K562 (cell line): ENCODE measurements around the gene CALM3. TPM values are rescaled to one million over a fixed set of nuclear protein-coding genes. Genes with fewer than 3 reads are reported as not detected.
A peak's percentile ranks its signal among the peaks of the same experiment; 100 is the strongest.
"Not testable (repeated sequence)": the region's sequence is repeated elsewhere in the genome, so short reads cannot be mapped to it uniquely, and the experiment has no call there.

Experiments used
- ATAC-seq: fragments of 200-7000 bp; cut with Tn5 transposase; 3 replicates; pipeline ENCODE4 v1.9.1; 2020; ENCODE audit warnings: moderate library complexity
- BruUV-seq: library from RNA; stranded (reverse); fragments of 400-500 nt; replicated peaks from 2 replicates; lab custom pipeline; 2021; lab: Mats Ljungman, UMichigan
- CTCF ChIA-PET: fragments of 300-600 bp; formaldehyde crosslinking; extraction: SDS; loops from one replicate; lab custom pipeline; 2021; ENCODE audit warnings: low intra/inter-chr PET ratio; lab: Yijun Ruan, JAX
- POLR2A ChIA-PET: fragments of 300-600, 350-650 bp; sonication (Branson Sonifier 250); formaldehyde crosslinking; extraction: SDS; loops from one replicate; lab custom pipeline; 2021; ENCODE audit warnings: antibody characterized with exemption, inconsistent platforms; lab: Yijun Ruan, JAX
- DNase-seq, 4 experiments: peaks; one replicate each; pipeline versions ENCODE4 v3.0.0 to v3.0.0-alpha.2; 2011 to 2018; ENCODE audit warnings: low spot score in 3 of 4, mixed read lengths in 3 of 4; ENCODE audit errors: extremely low read depth in 1 of 4
- FAIRE-seq: peaks from 2 replicates; lab custom pipeline; 2011; peaks lifted over from hg19 to GRCh38; lab: Jason Lieb, UNC
- H2AFZ ChIP-seq: 2 replicates; pipeline ENCODE4 v1.6.0; 2011; ENCODE audit warnings: low read depth, low read length, control low read depth, inconsistent platforms
- H3K27ac ChIP-seq: fragments of 200-600 bp; 3 replicates; pipeline ENCODE4 v1.8.0; 2011; ENCODE audit warnings: low read depth, mild to moderate bottlenecking, control low read depth, inconsistent platforms, low read length, moderate library complexity, mixed read lengths; ENCODE audit errors: extremely low read depth
- H3K27me3 ChIP-seq, 2 experiments: fragments of 300-600 bp in 1 of 2; 2 replicates in 1 of 2; 3 replicates in 1 of 2; pipeline versions ENCODE4 v1.6.0 to v1.8.0; 2011; ENCODE audit warnings: inconsistent platforms in 2 of 2, low read length in 2 of 2, mild to moderate bottlenecking in 1 of 2, mixed read lengths in 1 of 2, moderate library complexity in 1 of 2; ENCODE audit not compliant: control insufficient read depth in 2 of 2, insufficient read depth in 2 of 2
- H3K36me3 ChIP-seq: fragments of 300-600 bp; 3 replicates; pipeline ENCODE4 v1.8.0; 2011; ENCODE audit warnings: mild to moderate bottlenecking, low read length, inconsistent platforms; ENCODE audit not compliant: control insufficient read depth, insufficient read depth
- H3K4me1 ChIP-seq, 2 experiments: fragments of 200-600 bp in 1 of 2; replicated peaks in 1 of 2; 2 replicates in 1 of 2; 3 replicates in 1 of 2; pipeline versions ENCODE4 v1.5.1 to v1.8.0; 2011; ENCODE audit warnings: inconsistent platforms in 2 of 2, low read length in 2 of 2, mild to moderate bottlenecking in 1 of 2, mixed read lengths in 1 of 2, moderate library complexity in 1 of 2; ENCODE audit not compliant: control insufficient read depth in 2 of 2, insufficient read depth in 2 of 2
- H3K4me2 ChIP-seq: 2 replicates; pipeline ENCODE4 v1.6.1; 2011; ENCODE audit warnings: low read length, control low read depth, inconsistent platforms, mixed read lengths; ENCODE audit not compliant: insufficient read depth
- H3K4me3 ChIP-seq: fragments of 200-600 bp; sonication (generic), shearing (Covaris generic); 2 replicates; pipeline ENCODE4 v1.5.1; 2016; ENCODE audit warnings: control low read depth, inconsistent platforms
- H3K79me2 ChIP-seq: fragments of 200-600 bp; 3 replicates; pipeline ENCODE4 v1.8.0; 2011; ENCODE audit warnings: low read length, inconsistent platforms; ENCODE audit not compliant: control insufficient read depth, insufficient read depth
- H3K9ac ChIP-seq, 2 experiments: 2 replicates each; pipeline versions ENCODE4 v1.6.0 to v1.6.1; 2011; ENCODE audit warnings: low read depth in 2 of 2, low read length in 2 of 2, control low read depth in 1 of 2, inconsistent platforms in 1 of 2, mild to moderate bottlenecking in 1 of 2, mixed read lengths in 1 of 2; ENCODE audit not compliant: insufficient read depth in 1 of 2
- H3K9me1 ChIP-seq: one replicate; pipeline ENCODE4 v1.6.0; 2011; ENCODE audit warnings: inconsistent platforms, mild to moderate bottlenecking, low read length, moderate library complexity; ENCODE audit not compliant: control insufficient read depth, insufficient read depth
- H3K9me3 ChIP-seq: replicated peaks from 2 replicates; pipeline ENCODE4 v1.5.1; 2011; ENCODE audit warnings: low read depth, low read length, inconsistent platforms; ENCODE audit not compliant: control insufficient read depth, insufficient read depth
- H4K20me1 ChIP-seq: replicated peaks from 2 replicates; pipeline ENCODE4 v1.6.1; 2011; ENCODE audit warnings: low read length, inconsistent platforms, mixed read lengths; ENCODE audit not compliant: control insufficient read depth, insufficient read depth
- ARID1B ChIP-seq: fragments of 450-650 bp; IDR thresholded peaks from 2 replicates; pipeline ENCODE4 v1.6.1; 2016; ENCODE audit warnings: antibody characterized with exemption, mild to moderate bottlenecking, inconsistent platforms
- BCOR ChIP-seq: fragments of 450-650 bp; IDR thresholded peaks from 2 replicates; pipeline ENCODE4 v1.6.1; 2016
- CBFA2T3 ChIP-seq: fragments of 450-650 bp; IDR thresholded peaks from 2 replicates; pipeline ENCODE4 v1.6.1; 2017
- DPF2 ChIP-seq: fragments of 450-650 bp; IDR thresholded peaks from 2 replicates; pipeline ENCODE4 v1.6.1; 2016
- EP400 ChIP-seq: fragments of 450-650 bp; IDR thresholded peaks from 2 replicates; pipeline ENCODE4 v1.6.1; 2017; ENCODE audit warnings: antibody characterized with exemption, mild to moderate bottlenecking, moderate library complexity
- ETV5 ChIP-seq: sonication (generic); formaldehyde crosslinking; IDR thresholded peaks from 2 replicates; pipeline ENCODE4 v1.4.0; 2020; ENCODE audit warnings: low read depth, mild to moderate bottlenecking, missing genetic modification reagents
- FOXK2 ChIP-seq, 2 experiments: fragments of 450-650 bp; IDR thresholded peaks in 1 of 2; conservative IDR thresholded peaks in 1 of 2; 2 replicates each; pipeline ENCODE4 v1.6.1; 2016; ENCODE audit warnings: low read depth in 2 of 2, mild to moderate bottlenecking in 1 of 2
- KAT7 ChIP-seq: sonication (generic); formaldehyde crosslinking; IDR thresholded peaks from 2 replicates; pipeline ENCODE4 v1.8.0; 2022; ENCODE audit warnings: missing genetic modification reagents, mild to moderate bottlenecking, borderline replicate concordance
- KDM1A ChIP-seq, 2 experiments: fragments of 450-650 bp; IDR thresholded peaks; 2 replicates each; pipeline ENCODE4 v1.6.1; 2016; ENCODE audit warnings: mild to moderate bottlenecking in 2 of 2
- KLF6 ChIP-seq: fragments of 250-450 bp; sonication (Bioruptor Pico); IDR thresholded peaks from 2 replicates; pipeline ENCODE4 v1.4.0; 2020; ENCODE audit warnings: mild to moderate bottlenecking, moderate library complexity, borderline replicate concordance
- LCOR ChIP-seq: sonication (generic); formaldehyde crosslinking; IDR thresholded peaks from 2 replicates; pipeline ENCODE4 v1.8.0; 2022; ENCODE audit warnings: mild to moderate bottlenecking, missing genetic modification reagents
- NR2C1 ChIP-seq, 2 experiments: fragments of 450-650 bp; IDR thresholded peaks; 2 replicates each; pipeline ENCODE4 v1.6.1; 2017; ENCODE audit warnings: mild to moderate bottlenecking in 2 of 2, antibody characterized with exemption in 1 of 2, inconsistent platforms in 1 of 2, missing compliant biosample characterization in 1 of 2, missing genetic modification characterization in 1 of 2
- NR2C2 ChIP-seq, 2 experiments: fragments of 200-800 bp in 1 of 2; sonication (Bioruptor generic) in 1 of 2; sonication (generic) in 1 of 2; formaldehyde crosslinking in 1 of 2; IDR thresholded peaks; 2 replicates each; pipeline versions ENCODE4 v1.6.1 to v1.8.0; 2016 to 2022; ENCODE audit warnings: mild to moderate bottlenecking in 1 of 2, missing compliant biosample characterization in 1 of 2, missing genetic modification characterization in 1 of 2, missing genetic modification reagents in 1 of 2
- NR4A1 ChIP-seq, 2 experiments: fragments of 250-450 bp in 1 of 2; fragments of 450-650 bp in 1 of 2; sonication (Bioruptor Pico) in 1 of 2; IDR thresholded peaks; 2 replicates each; pipeline versions ENCODE4 v1.4.0 to v1.6.1; 2016 to 2020; ENCODE audit warnings: mild to moderate bottlenecking in 2 of 2, missing compliant biosample characterization in 1 of 2, missing genetic modification characterization in 1 of 2, moderate library complexity in 1 of 2
- RAD51 ChIP-seq: fragments of 450-650 bp; IDR thresholded peaks from 2 replicates; pipeline ENCODE4 v1.7.1; 2016; ENCODE audit warnings: low read depth, mild to moderate bottlenecking, borderline replicate concordance
- SMARCA4 ChIP-seq: fragments of 450-650 bp; IDR thresholded peaks from 2 replicates; pipeline ENCODE4 v1.6.1; 2016
- SPI1 ChIP-seq: IDR thresholded peaks from 2 replicates; pipeline ENCODE4 v1.6.1; 2011; ENCODE audit warnings: low read depth, low read length, control low read depth, borderline replicate concordance
- TCF3 ChIP-seq: sonication (generic); formaldehyde crosslinking; IDR thresholded peaks from 2 replicates; pipeline ENCODE4 v1.4.0; 2020; ENCODE audit warnings: mild to moderate bottlenecking, missing genetic modification reagents
- YY1 ChIP-seq, 3 experiments: IDR thresholded peaks; 2 replicates each; pipeline ENCODE4 v1.6.1; 2011; ENCODE audit warnings: low read length in 2 of 3, mild to moderate bottlenecking in 2 of 3, moderate library complexity in 2 of 3, borderline replicate concordance in 1 of 3, control low read depth in 1 of 3, low read depth in 1 of 3; ENCODE audit not compliant: insufficient read depth in 3 of 3, insufficient replicate concordance in 2 of 3, control insufficient read depth in 1 of 3, insufficient read length in 1 of 3; ENCODE audit errors: extremely low read depth in 1 of 3
- ZC3H8 ChIP-seq: fragments of 450-650 bp; IDR thresholded peaks from 2 replicates; pipeline ENCODE4 v1.6.1; 2017
- ZNF583 ChIP-seq: fragments of 250-450 bp; sonication (Bioruptor Pico); IDR thresholded peaks from 2 replicates; pipeline ENCODE4 v1.4.0; 2020
- WGBS: fragments of 100-300 bp; shearing (Covaris generic); methylation state at CpG from one replicate; pipeline ENCODE4 v1.1.6; 2016; ENCODE audit warnings: low coverage, mixed read lengths; ENCODE audit not compliant: insufficient coverage; ENCODE audit errors: missing lambda C conversion rate; 5-methylcytosine and 5-hydroxymethylcytosine counted together
- in situ Hi-C: fragments of 300-500 bp; cut with MboI; formaldehyde crosslinking; loops from 4 replicates; pipeline ENCODE4 v1.15.0; 2018; ENCODE audit warnings: inconsistent platforms, mixed read lengths
- intact Hi-C: fragments of 100-400 bp; cut with micrococcal nuclease; formaldehyde crosslinking; loops from 2 replicates; pipeline ENCODE4 v1.14.2; 2022
- polyA plus RNA-seq, 8 experiments: library from polyadenylated mRNA; depleted of rRNA in 4 of 8; stranded (reverse) in 5 of 8; unstranded in 3 of 8; fragments of >200 nt; fragmentation: Nextera tagmentation in 2 of 8; fragmentation: Illumina TruSeq in 1 of 8; extraction: Ambion mirVana in 2 of 8; extraction: Trizol in 1 of 8; gene quantifications; 2 replicates each; pipeline versions ENCODE4 v1.2.1 to v1.2.3, GENCODE V29; 2011 to 2014; ENCODE audit warnings: inconsistent platforms in 1 of 8, missing spikeins in 1 of 8
- total RNA-seq, 7 experiments: library from RNA; depleted of rRNA in 6 of 7; stranded (reverse); fragments of >200 nt in 6 of 7; fragmentation: Illumina TruSeq in 2 of 7; extraction: Trizol in 2 of 7; gene quantifications; 2 replicates each; pipeline versions ENCODE4 v1.2.1 to v1.2.3, GENCODE V29; 2011 to 2021; ENCODE audit warnings: low replicate concordance in 1 of 7
- TF ChIP-seq, protein P1 (sequence below): fragments of 450-650 bp; IDR thresholded peaks from 2 replicates; pipeline ENCODE4 v1.6.1; 2016; ENCODE audit warnings: antibody characterized with exemption

CALM3 gene
- total and polyA plus RNA-seq, 9 of the 15 experiments (the other 6 are each of a cell fraction or from before 2014, with no cell fraction given) = 34.6 to 350 (median 156) TPM

DNA sequence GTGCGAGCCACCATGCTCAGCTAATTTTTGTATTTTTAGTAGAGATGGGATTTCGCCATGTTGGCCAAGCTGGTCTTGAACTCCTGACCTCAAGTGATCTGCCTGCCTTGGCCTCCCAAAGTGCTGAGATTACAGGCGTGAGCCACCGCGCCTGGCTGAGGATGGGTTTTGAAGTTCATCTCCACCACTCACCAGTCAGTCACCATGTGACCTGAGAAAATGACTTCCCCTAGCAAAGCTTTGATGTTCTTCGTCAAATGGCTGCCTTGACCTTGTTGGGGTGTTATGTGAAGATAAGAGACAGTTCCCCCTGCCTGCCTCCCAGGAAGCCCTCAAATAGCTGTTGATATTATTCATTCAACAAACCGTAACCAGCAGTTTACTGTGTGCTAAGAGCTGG is 27.8 kb downstream of the CALM3 start:
- H3K9me1 ChIP-seq; H3K27me3 ChIP-seq; H4K20me1 ChIP-seq; H3K9me3 ChIP-seq; H3K4me3 ChIP-seq; intact Hi-C loops; BruUV-seq; in situ Hi-C loops; CTCF ChIA-PET; H3K79me2 ChIP-seq; H3K36me3 ChIP-seq; TF ChIP-seq NR2C2, NR4A1 (CRISPR knock-in tag; IDR thresholded peaks at IDR 0.05): not testable (repeated sequence)
- H3K4me1 ChIP-seq = peaks cover 52 to 73% of the 10 kb centered on the region in 2 experiments
- ATAC-seq (peak; percentile 39), FAIRE-seq (peak; percentile 94), DNase-seq (peak in 3 of 4 experiments; percentile 40 to 89 (median 77))
- H3K27ac ChIP-seq = peak overlapping the region; percentile 64
- H2AFZ ChIP-seq = peak overlapping the region; percentile 86
- H3K4me2 ChIP-seq = peak overlapping the region; percentile 43
- H3K9ac ChIP-seq = peak overlapping the region in 1 of 2 experiments; percentile 14; a peak in 1 of 4 replicates
- 31% methylated on average over 7 of the region's 7 CpGs for WGBS
- POLR2A ChIA-PET = interaction anchor here (0.6 kb wide), 3 partner anchors 27 to 85 kb away, joined by 3 read pairs; no protein-coding TSS in a partner anchor
- TF ChIP-seq CBFA2T3 (peak; percentile 83), NR2C2 (tag; IDR thresholded peaks at IDR 0.05) (0 out of 2 replicates have a peak, but pooled peaks have one; percentile 13), SPI1 (peak; percentile 68), DPF2 (peak; percentile 44; the same call in 1 of the 2 replicates), YY1 (IDR thresholded peaks at IDR 0.05; ENCODE audit: borderline replicate concordance in 1 of 3, control insufficient read depth in 1 of 3, extremely low read depth in 1 of 3, insufficient read depth in 3 of 3, insufficient read length in 1 of 3, insufficient replicate concordance in 2 of 3, low read depth in 1 of 3, low read length in 2 of 3) (peak; percentile 43 to 93 (median 56)), SMARCA4 (peak; percentile 62; the same call in 1 of the 2 replicates), RAD51 (peak; percentile 69; the same call in 1 of the 2 replicates), LCOR (CRISPR knock-in tag) (peak; percentile 90; the same call in 1 of the 2 replicates), NR2C1 (IDR thresholded peaks at IDR 0.05) (0 out of 2 replicates have a peak, but pooled peaks have one; percentile 30), NR2C1 (tag; IDR thresholded peaks at IDR 0.05) (peak; percentile 59), BCOR (peak; percentile 53; the same call in 1 of the 2 replicates), ZC3H8 (0 out of 2 replicates have a peak, but pooled peaks have one; percentile 4), KDM1A (IDR thresholded peaks at IDR 0.05) (peak; percentile 83 to 90), KAT7 (CRISPR knock-in tag) (peak; percentile 56; the same call in 1 of the 2 replicates), EP400 (peak; percentile 36; the same call in 1 of the 2 replicates), TCF3 (peak; percentile 81), KLF6 (CRISPR knock-in tag) (0 out of 2 replicates have a peak, but pooled peaks have one; percentile 18), ARID1B (peak; percentile 68), ETV5 (CRISPR knock-in tag) (0 out of 2 replicates have a peak, but pooled peaks have one; percentile 17), FOXK2 (conservative IDR thresholded peaks at IDR 0.05 in 1 of 2, IDR thresholded peaks at IDR 0.05 in 1 of 2; ENCODE audit: low read depth in 2 of 2) (peak in 1 of 2 experiments; percentile 35; a peak in 1 of 4 replicates), NR4A1 (tag; IDR thresholded peaks at IDR 0.05) (peak; percentile 50; the same call in 1 of the 2 replicates), ZNF583 (CRISPR knock-in tag) (peak; percentile 23; the same call in 1 of the 2 replicates)
- TF ChIP-seq, protein P1, sequence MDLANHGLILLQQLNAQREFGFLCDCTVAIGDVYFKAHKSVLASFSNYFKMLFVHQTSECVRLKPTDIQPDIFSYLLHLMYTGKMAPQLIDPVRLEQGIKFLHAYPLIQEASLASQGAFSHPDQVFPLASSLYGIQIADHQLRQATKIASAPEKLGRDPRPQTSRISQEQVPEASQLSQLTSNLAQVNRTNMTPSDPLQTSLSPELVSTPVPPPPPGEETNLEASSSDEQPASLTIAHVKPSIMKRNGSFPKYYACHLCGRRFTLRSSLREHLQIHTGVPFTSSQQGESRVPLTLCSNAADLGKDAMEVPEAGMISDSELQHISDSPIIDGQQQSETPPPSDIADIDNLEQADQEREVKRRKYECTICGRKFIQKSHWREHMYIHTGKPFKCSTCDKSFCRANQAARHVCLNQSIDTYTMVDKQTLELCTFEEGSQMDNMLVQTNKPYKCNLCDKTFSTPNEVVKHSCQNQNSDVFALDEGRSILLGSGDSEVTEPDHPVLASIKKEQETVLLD = peak; percentile 25; the same call in 1 of the 2 replicates
